NCI-H446 treated with DMSO at 0.1 percent for 48 hours (cell line): ENCODE results near the gene SV2B.
A peak's percentile ranks its signal among the peaks of the same experiment; 100 is the strongest.

ENCODE experiments used
- DNase-seq: peaks from one replicate; lab custom pipeline; 2025; lab: John Stamatoyannopoulos, UW

The SV2B gene

GRCh38 chr15:91102546-91103330 is 2.7 kb downstream of the SV2B start:
- DNase-seq: no peak

DNA sequence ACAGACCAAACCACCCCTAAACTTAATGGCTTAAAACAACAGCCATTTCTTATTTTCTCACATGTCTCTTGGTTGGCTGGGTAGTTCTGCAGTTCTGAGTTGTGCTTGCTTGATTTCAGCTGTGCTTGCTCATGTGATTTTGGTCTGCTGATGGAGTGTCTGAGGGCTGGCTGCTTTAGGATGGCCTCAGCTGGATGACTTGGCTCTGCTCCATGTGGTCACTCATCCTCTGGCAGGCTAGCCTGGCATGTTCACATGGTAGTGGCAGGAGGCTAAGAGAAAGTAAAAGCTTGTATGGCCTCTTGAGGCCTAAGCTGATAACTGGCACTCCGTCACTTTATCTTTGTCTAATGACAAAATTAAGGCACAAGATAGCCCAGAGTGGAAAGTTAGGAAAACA is 4.1 kb downstream of the SV2B start:
- DNase-seq: no peak

DNA sequence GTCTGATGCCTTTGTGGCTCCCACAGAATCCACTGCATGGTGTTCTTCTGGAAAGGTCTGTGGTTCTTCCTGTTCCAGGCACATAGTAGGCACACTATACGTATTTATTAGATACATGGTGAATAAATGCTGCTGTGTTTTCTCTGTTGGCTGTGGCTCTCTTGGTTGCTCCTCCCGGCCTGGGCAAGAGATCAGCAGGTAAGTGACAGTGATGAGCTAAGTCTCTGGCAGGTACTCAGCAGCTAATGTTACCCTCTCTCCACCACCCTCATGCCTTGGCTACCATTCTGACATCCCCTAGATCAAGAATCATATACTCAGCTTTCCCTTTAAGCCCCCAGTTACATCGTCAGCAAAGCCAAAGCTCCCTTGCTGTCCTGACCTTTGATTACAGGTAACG is 8.4 kb downstream of the SV2B start:
- no peak for DNase-seq

DNA sequence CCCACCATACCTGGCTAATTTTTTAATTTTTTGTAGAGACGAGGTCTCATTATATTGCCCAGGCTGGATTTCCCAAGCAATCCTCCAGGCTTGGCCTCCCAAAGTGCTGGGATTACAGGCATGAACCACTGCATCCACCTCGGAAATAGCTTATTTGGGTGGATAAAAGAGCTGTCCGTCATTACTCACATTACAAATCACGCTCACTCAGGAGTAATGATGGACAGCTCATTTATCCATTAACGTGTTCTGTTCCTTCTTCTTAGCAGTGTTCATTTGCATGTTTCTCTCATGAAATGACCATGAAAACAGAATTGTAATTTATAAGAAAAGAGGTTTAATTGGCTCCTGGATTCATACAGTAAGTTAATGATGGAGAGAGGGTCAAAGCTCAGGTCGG is 9.8 kb downstream of the SV2B start:
- DNase-seq: no peak

- no peak for DNase-seq
Measured at GRCh38 chr15:91110407-91110806, 10.3 kb downstream of the SV2B start.

- DNase-seq: no peak
Measured at GRCh38 chr15:91113030-91113429, 13.0 kb downstream of the SV2B start.

- DNase-seq: no peak
Measured at GRCh38 chr15:91114301-91114700, 14.2 kb downstream of the SV2B start.

DNA sequence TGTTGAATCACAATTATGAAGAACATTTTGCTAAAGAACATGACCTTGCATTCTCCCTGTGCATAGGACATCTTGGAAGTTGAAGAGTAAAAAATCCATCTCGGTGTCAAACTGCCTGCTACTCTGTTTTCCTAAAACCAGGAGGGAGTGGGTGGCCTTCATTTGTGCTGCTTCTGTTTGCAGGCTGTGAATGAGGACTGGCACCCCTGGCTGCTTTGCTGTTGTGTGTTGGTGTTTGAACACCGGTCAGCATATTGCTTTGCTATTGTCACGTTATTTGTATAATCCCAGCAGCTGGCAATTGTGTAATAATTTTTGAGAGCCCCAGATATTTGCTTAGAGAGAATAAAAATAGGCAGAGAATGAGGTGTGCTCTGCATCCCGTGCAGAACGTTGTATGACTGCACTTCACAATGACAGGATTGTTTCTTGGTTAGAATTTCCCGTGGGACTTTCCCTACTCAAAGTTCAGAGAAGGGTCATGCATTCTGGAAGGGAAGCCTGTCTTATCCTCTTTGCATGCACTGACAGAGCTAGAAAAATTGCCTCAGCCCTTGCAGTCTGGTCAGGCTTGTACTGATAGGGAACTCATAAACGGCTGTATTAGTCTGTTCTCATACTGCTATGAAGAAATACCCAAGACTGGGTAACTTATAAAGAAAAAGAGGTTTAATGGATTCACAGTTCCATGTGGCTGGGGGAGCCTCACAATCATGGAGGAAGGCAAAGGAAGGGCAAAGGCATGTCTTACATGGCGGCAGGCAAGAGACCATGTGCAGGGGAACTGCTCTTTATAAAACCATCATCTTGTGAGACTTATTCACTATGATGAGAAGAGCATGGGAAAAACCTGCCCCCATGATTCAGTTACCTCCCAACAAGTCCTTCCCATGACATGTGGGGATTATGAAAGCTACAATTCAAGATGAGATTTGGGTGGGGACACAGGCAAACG is 16.3 kb downstream of the SV2B start:
- DNase-seq: no peak

- DNase-seq: no peak
Measured at GRCh38 chr15:91117375-91117774, 17.3 kb downstream of the SV2B start.

GRCh38 chr15:91118817-91119590 is 18.9 kb downstream of the SV2B start:
- DNase-seq: peak; percentile 35

DNA sequence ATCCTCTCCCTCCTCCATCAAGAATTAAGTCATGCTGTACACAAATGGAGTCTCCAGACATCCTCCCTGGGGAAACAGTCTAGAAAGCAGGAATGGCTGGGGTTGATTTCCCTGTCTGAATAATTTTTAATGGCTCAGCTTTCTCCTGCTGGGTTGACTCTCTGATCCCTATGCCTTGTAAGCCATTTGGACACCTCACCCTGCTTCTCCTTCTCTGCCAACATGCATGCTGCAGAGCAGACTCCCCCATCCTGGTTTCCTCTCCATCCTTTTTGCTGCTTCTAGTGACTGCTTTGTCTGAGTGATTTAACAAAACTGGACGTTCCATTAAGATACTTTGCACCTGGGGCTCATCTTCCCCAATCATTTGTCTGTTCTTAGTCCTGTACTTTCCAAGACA is 22.2 kb downstream of the SV2B start:
- DNase-seq: no peak

- no peak for DNase-seq
Measured at GRCh38 chr15:91124132-91124531, 24.1 kb downstream of the SV2B start.

- no peak for DNase-seq
Measured at GRCh38 chr15:91125162-91125561, 25.1 kb downstream of the SV2B start.

GRCh38 chr15:91126080-91126479 is 26.0 kb downstream of the SV2B start:
- no peak for DNase-seq

DNA sequence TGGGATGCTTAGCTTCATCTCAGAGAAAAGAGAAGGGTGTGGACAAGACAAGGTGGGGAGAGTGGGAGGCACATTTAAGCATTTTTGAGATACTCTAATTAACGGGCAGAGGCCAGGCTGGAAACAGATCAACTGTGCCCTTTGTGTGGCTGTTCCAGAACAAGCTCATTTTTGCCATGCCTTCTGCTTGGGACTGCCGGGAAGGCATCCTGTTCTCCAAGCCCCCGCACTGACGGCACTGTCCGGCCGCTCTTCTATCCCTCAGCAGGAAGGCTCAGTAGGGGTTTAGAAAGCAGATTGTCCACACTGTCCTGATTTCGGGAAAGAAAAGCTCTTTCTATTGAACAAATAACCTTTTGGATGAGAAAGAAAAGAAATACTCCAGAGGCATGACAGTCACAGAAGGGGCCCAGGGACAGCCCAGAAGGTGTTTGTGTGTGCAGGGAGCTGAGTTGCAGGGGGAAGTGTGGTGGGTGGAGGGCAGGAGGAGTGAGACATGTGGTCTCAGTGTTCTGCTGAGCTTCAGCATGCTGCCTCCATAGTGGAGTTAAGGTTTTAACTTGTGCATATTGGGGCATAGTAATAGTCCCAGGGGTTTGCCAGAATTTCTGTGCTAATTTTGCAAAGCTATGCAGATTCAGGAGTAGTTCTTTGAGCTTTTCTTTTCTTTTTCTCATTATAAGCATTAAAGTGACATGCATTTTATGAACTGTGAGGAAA is 27.3 kb downstream of the SV2B start:
- DNase-seq: no peak

DNA sequence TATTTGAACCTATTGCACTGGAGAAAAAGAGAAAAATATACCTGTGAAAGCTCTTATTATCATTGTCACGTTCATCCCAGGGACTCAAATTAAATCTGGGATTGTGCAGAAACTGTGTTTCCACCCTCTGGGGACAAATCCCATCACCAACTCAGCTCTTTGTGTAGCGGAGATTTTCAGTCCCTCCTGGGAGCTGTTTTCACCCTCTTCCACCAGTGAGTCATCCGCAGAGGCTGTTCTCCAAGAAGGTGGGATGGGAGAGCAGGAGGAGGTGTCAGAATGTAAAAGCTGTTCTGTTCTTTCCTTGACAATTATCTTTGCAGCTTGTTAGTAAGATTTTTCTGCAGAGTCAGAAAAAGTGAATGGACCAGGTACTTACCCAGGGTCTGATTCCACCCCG is 28.0 kb downstream of the SV2B start:
- no peak for DNase-seq

- no peak for DNase-seq
Measured at GRCh38 chr15:91129436-91129835, 29.4 kb downstream of the SV2B start.

DNA sequence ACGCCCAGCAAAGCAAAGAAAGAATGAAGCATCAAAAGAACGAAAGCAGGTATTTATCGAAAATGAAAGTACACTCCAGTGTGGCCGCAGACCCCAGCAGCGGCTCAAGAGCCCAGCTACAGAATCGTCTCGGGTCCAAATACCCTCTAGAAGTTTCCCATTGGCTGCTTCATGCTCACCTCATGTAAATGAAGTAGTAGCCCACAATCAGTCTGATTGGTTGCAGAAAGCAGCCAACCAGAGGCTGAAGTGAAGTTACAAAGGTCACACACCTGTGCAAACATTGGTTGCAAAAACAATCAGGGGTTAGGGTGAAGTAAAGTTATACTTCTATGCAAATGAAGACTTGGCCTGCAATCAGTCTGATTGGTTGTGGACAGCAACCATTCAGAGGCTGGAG is 32.0 kb downstream of the SV2B start:
- no peak for DNase-seq

- no peak for DNase-seq
Measured at GRCh38 chr15:91133511-91133910, 33.5 kb downstream of the SV2B start.

GRCh38 chr15:91135201-91136130 is 35.4 kb downstream of the SV2B start:
- no peak for DNase-seq
